ENCODE data around the gene BCL2L14. TPM values are rescaled to one million over a fixed set of nuclear protein-coding genes. Genes with fewer than 3 reads are reported as not detected.

Gene BCL2L14
- total RNA-seq, 1 experiment from 2014 or later, result not detected

DNA sequence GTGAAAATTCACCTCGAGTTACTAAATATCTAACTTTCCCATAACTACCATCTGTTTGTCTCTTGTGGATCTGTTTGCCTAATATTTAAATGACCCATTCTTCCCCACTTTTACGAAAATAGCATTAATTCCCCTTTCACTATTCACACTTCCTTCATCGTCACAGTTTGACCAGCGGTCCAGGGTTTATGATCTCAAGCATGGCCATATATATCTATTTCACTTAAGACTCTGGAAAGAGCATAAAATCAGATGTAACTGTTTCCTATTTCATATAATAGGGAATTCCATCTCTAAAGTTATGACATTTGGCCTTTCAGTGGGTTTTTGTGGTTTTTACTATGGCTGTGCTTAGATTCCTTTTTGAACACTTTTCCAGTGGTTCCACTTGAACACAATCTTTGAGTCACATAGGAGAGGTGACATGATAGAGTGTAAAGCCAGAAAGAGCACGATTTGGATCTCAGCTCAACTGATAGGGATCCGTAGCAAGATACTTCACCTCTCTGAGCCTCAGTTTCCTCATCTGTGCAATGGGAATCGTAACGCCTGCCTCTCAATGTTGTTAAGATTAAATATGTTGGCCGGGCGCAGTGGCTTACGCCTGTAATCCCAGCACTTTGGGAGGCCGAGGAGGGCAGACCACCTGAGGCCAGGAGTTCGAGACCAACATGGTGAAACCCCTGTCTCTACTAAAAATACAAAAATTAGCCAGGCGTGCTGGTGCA is 754 bp upstream of the BCL2L14 start:
- ChIA-PET CTCF (no interaction called here), POLR2A (no interaction called here)
- H3K27ac ChIP-seq (ENCODE audit: low read length), result no peak overlapping the region
- no peaks in the 10 kb centered on the region; the same call in 1 of the 2 replicates for H3K27me3 ChIP-seq (ENCODE audit: control insufficient read depth, insufficient read depth, low read length)
- H3K36me3 ChIP-seq (ENCODE audit: control insufficient read depth, insufficient read depth, low read length), result no peaks in the 10 kb centered on the region
- intact Hi-C loops (cut with micrococcal nuclease; ENCODE audit: unreplicated experiment), result no loop called here
- no peak for DNase-seq (ENCODE audit: low read depth, low spot score)
- in situ Hi-C loops (cut with HindIII; ENCODE audit: low pct_unique_long_range_greater_than_20kb, low sequenced_read_pairs), result no loop called here
- H3K9me3 ChIP-seq (ENCODE audit: control insufficient read depth, insufficient read depth, low read depth, low read length), result no peaks in the 10 kb centered on the region
- no peak for TF ChIP-seq SIN3A (IDR thresholded peaks at IDR 0.05; ENCODE audit: borderline replicate concordance, insufficient read depth, low read depth, low read length)
- TF ChIP-seq, protein P1, sequence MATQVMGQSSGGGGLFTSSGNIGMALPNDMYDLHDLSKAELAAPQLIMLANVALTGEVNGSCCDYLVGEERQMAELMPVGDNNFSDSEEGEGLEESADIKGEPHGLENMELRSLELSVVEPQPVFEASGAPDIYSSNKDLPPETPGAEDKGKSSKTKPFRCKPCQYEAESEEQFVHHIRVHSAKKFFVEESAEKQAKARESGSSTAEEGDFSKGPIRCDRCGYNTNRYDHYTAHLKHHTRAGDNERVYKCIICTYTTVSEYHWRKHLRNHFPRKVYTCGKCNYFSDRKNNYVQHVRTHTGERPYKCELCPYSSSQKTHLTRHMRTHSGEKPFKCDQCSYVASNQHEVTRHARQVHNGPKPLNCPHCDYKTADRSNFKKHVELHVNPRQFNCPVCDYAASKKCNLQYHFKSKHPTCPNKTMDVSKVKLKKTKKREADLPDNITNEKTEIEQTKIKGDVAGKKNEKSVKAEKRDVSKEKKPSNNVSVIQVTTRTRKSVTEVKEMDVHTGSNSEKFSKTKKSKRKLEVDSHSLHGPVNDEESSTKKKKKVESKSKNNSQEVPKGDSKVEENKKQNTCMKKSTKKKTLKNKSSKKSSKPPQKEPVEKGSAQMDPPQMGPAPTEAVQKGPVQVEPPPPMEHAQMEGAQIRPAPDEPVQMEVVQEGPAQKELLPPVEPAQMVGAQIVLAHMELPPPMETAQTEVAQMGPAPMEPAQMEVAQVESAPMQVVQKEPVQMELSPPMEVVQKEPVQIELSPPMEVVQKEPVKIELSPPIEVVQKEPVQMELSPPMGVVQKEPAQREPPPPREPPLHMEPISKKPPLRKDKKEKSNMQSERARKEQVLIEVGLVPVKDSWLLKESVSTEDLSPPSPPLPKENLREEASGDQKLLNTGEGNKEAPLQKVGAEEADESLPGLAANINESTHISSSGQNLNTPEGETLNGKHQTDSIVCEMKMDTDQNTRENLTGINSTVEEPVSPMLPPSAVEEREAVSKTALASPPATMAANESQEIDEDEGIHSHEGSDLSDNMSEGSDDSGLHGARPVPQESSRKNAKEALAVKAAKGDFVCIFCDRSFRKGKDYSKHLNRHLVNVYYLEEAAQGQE (IDR thresholded peaks at IDR 0.05; ENCODE audit: insufficient read depth in 1 of 2, low read depth in 2 of 2, low read length in 1 of 2), result no peak
- TF ChIP-seq POLR2AphosphoS5 (IDR thresholded peaks at IDR 0.05; ENCODE audit: low read depth, low read length), result no peak
- TF ChIP-seq, protein P2, sequence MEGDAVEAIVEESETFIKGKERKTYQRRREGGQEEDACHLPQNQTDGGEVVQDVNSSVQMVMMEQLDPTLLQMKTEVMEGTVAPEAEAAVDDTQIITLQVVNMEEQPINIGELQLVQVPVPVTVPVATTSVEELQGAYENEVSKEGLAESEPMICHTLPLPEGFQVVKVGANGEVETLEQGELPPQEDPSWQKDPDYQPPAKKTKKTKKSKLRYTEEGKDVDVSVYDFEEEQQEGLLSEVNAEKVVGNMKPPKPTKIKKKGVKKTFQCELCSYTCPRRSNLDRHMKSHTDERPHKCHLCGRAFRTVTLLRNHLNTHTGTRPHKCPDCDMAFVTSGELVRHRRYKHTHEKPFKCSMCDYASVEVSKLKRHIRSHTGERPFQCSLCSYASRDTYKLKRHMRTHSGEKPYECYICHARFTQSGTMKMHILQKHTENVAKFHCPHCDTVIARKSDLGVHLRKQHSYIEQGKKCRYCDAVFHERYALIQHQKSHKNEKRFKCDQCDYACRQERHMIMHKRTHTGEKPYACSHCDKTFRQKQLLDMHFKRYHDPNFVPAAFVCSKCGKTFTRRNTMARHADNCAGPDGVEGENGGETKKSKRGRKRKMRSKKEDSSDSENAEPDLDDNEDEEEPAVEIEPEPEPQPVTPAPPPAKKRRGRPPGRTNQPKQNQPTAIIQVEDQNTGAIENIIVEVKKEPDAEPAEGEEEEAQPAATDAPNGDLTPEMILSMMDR (IDR thresholded peaks at IDR 0.05), result no peak
- TF ChIP-seq TCF7L2 (IDR thresholded peaks at IDR 0.05; ENCODE audit: low read depth, low read length), result no peak
- ATAC-seq, result no peak
- H3K4me3 ChIP-seq (ENCODE audit: low read depth in 2 of 2, low read length in 2 of 2), result no peak overlapping the region
- no peaks in the 10 kb centered on the region; the same call in 1 of the 2 replicates for H3K4me1 ChIP-seq (ENCODE audit: control insufficient read depth, insufficient read depth, low read length)
- no TSS peak for BruUV-seq (replicated peaks)

DNA sequence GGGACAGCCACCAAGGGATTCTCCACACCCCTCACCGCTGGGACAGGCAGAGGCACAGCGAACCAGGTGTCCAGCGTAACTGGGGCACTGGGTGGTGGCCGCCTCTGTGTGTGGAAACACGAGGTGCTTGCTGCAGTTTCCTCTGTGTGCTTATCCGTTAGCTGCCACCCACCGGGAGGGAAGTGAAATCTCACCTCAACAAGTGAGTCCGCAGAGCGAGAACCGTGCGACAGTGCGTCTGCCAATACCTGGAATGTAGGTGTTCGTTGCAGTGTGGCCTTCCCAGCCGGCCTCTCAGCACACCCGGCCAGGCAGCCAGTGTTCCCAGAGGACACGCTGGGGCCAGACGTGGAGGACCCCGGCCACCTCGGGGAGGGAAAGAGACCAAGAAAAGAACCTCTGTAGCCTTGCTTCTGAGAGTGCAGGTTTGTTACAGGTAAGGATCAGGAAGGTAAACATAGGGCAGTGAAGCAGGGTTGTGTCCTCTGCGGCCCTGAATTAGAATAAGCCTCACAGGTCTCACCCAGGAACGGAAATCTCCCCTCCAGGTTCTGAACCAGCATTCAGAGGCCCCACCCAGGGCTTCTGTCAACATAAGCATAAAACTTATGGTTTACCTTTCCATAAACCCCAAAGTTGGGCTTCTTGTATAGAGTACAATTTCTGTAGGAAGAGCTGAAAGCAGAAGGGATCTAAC is 1.5 kb downstream of the BCL2L14 start:
- no peak overlapping the region for H3K27ac ChIP-seq (ENCODE audit: low read length)
- CTCF ChIA-PET, result no interaction called here
- POLR2A ChIA-PET, result no interaction called here
- ATAC-seq (no peak), DNase-seq (ENCODE audit: low read depth, low spot score) (no peak)
- no peaks in the 10 kb centered on the region; the same call in 1 of the 2 replicates for H3K27me3 ChIP-seq (ENCODE audit: control insufficient read depth, insufficient read depth, low read length)
- TF ChIP-seq, protein P1 (IDR thresholded peaks at IDR 0.05; ENCODE audit: insufficient read depth in 1 of 2, low read depth in 2 of 2, low read length in 1 of 2), result no peak
- TF ChIP-seq SIN3A (IDR thresholded peaks at IDR 0.05; ENCODE audit: borderline replicate concordance, insufficient read depth, low read depth, low read length) (no peak), POLR2AphosphoS5 (IDR thresholded peaks at IDR 0.05; ENCODE audit: low read depth, low read length) (no peak), TCF7L2 (IDR thresholded peaks at IDR 0.05; ENCODE audit: low read depth, low read length) (no peak)
- TF ChIP-seq, protein P2 (IDR thresholded peaks at IDR 0.05), result no peak
- no peak overlapping the region for H3K4me3 ChIP-seq (ENCODE audit: low read depth in 2 of 2, low read length in 2 of 2)
- H3K4me1 ChIP-seq (ENCODE audit: control insufficient read depth, insufficient read depth, low read length), result no peaks in the 10 kb centered on the region; the same call in 1 of the 2 replicates
- no peaks in the 10 kb centered on the region for H3K36me3 ChIP-seq (ENCODE audit: control insufficient read depth, insufficient read depth, low read length)
- H3K9me3 ChIP-seq (ENCODE audit: control insufficient read depth, insufficient read depth, low read depth, low read length), result no peaks in the 10 kb centered on the region
- in situ Hi-C loops (cut with HindIII; ENCODE audit: low pct_unique_long_range_greater_than_20kb, low sequenced_read_pairs) (no loop called here), intact Hi-C loops (cut with micrococcal nuclease; ENCODE audit: unreplicated experiment) (no loop called here)
- BruUV-seq (replicated peaks), result no TSS peak

Data from Panc1 (cell line).